DOHH2 (cell line): ENCODE measurements around the gene MFN2.

ENCODE experiments used
- H3F3A ChIP-seq: fragments of 200-600 bp; sonication (generic), shearing (Covaris generic); 2 replicates; pipeline ENCODE4 v1.6.0; 2016; ENCODE audit warnings: antibody characterized with exemption, mild to moderate bottlenecking; ENCODE audit not compliant: control insufficient read depth, insufficient read depth
- H3K27ac ChIP-seq: fragments of 200-600 bp; sonication (generic); 2 replicates; pipeline ENCODE4 v1.5.1; 2014; ENCODE audit warnings: low read depth, mild to moderate bottlenecking, low read length, moderate library complexity
- H3K27me3 ChIP-seq: fragments of 200-600 bp; sonication (generic); 2 replicates; pipeline ENCODE4 v1.6.1; 2014; ENCODE audit warnings: mild to moderate bottlenecking, low read length, mixed read lengths; ENCODE audit not compliant: control insufficient read depth
- H3K36me3 ChIP-seq: fragments of 200-600 bp; sonication (generic); 2 replicates; pipeline ENCODE4 v1.6.1; 2014; ENCODE audit warnings: mild to moderate bottlenecking, low read length, moderate library complexity, mixed read lengths; ENCODE audit not compliant: control insufficient read depth
- H3K4me1 ChIP-seq: fragments of 200-600 bp; sonication (generic); 2 replicates; pipeline ENCODE4 v1.6.1; 2014; ENCODE audit warnings: mild to moderate bottlenecking, low read length, mixed read lengths; ENCODE audit not compliant: control insufficient read depth
- H3K4me2 ChIP-seq: fragments of 200-600 bp; sonication (generic); 2 replicates; pipeline ENCODE4 v1.6.0; 2014; ENCODE audit warnings: mild to moderate bottlenecking, low read length, moderate library complexity
- H3K4me3 ChIP-seq: fragments of 200-600 bp; sonication (generic); 2 replicates; pipeline ENCODE4 v1.5.1; 2014; ENCODE audit warnings: mild to moderate bottlenecking, low read length, mixed read lengths
- H3K79me2 ChIP-seq: fragments of 200-600 bp; sonication (generic); 2 replicates; pipeline ENCODE4 v1.6.1; 2014; ENCODE audit warnings: mild to moderate bottlenecking, low read length, mixed read lengths; ENCODE audit not compliant: control insufficient read depth
- H3K9me2 ChIP-seq: fragments of 200-600 bp; sonication (generic); replicated peaks from 2 replicates; pipeline ENCODE4 v1.6.1; 2014; ENCODE audit warnings: mild to moderate bottlenecking, low read length, mixed read lengths; ENCODE audit not compliant: control insufficient read depth
- H3K9me3 ChIP-seq: fragments of 200-600 bp; sonication (generic); 2 replicates; pipeline ENCODE4 v1.6.1; 2014; ENCODE audit warnings: antibody characterized with exemption, low read length, mixed read lengths; ENCODE audit not compliant: control insufficient read depth, insufficient read depth
- H4K20me1 ChIP-seq: fragments of 200-600 bp; sonication (generic); 2 replicates; pipeline ENCODE4 v1.6.0; 2014; ENCODE audit warnings: low read depth, mild to moderate bottlenecking, antibody characterized with exemption, low read length, moderate library complexity; ENCODE audit not compliant: control insufficient read depth, insufficient read depth
- EZH2phosphoT487 ChIP-seq: fragments of 200-600 bp; sonication (generic); IDR thresholded peaks from 2 replicates; pipeline ENCODE4 v1.6.1; 2017; ENCODE audit warnings: borderline replicate concordance, mild to moderate bottlenecking, antibody characterized with exemption, low read length, moderate library complexity, mixed read lengths
- TF ChIP-seq, protein P1 (sequence below): fragments of 200-600 bp; sonication (generic); IDR thresholded peaks from one replicate; pipeline ENCODE4 v1.5.1; 2014; ENCODE audit warnings: antibody characterized with exemption, mild to moderate bottlenecking, low read depth, low read length; ENCODE audit not compliant: poor library complexity, severe bottlenecking

Gene MFN2

DNA sequence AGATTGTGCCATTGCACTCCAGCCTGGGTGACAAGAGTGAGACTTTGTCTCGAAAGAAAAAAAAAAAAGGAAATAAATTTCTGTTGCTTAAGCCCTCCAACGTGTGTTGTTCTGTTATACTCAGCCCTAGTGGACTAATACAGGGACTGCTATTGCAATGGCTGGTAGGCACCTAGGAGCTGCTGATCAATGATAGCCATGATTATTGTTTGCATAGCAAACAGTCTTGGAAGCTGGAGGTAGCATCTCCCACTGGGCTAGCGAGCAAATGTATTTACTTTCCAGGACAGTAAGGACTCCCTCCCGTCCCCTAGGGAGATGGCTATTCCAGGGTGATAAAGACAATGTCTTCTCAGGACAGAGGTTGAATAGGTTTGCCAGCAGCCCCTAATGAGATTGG, 69.4 kb downstream of the MFN2 start:
- TF ChIP-seq, protein P1, sequence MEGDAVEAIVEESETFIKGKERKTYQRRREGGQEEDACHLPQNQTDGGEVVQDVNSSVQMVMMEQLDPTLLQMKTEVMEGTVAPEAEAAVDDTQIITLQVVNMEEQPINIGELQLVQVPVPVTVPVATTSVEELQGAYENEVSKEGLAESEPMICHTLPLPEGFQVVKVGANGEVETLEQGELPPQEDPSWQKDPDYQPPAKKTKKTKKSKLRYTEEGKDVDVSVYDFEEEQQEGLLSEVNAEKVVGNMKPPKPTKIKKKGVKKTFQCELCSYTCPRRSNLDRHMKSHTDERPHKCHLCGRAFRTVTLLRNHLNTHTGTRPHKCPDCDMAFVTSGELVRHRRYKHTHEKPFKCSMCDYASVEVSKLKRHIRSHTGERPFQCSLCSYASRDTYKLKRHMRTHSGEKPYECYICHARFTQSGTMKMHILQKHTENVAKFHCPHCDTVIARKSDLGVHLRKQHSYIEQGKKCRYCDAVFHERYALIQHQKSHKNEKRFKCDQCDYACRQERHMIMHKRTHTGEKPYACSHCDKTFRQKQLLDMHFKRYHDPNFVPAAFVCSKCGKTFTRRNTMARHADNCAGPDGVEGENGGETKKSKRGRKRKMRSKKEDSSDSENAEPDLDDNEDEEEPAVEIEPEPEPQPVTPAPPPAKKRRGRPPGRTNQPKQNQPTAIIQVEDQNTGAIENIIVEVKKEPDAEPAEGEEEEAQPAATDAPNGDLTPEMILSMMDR: peak; percentile 17
- TF ChIP-seq EZH2phosphoT487: no peak
- Histone ChIP-seq H3K4me1 (peaks cover 33% of the 10 kb centered on the region), H3K36me3 (no peaks in the 10 kb centered on the region)

DNA sequence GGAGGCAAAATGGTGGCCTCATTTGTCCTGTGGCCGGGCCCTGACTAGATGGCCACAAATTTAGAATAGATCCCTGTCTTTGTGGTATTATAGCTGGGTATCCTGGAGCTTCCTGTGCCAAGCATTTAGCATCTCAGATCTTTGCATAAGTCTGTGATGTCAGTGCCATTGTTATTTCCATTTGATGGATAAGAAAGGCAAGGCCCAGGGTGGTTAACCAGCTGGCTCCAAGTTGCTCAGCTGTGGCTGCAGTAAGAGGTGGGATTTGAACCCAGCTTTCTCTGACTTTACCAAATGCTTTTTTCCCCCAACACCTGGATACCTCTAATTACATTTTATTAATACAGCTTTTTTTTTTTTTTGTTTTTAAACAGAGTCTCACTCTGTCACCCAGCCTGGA, 71.1 kb downstream of the MFN2 start:
- Histone ChIP-seq H3F3A (no peaks in the 10 kb centered on the region; the same call in 1 of the 2 replicates), H3K4me1 (peaks cover 15% of the 10 kb centered on the region), H3K4me2 (no peak overlapping the region), H3K9me2 (no peaks in the 10 kb centered on the region), H3K4me3 (no peak overlapping the region), H3K36me3 (no peaks in the 10 kb centered on the region), H3K27ac (no peak overlapping the region), H4K20me1 (no peaks in the 10 kb centered on the region), H3K79me2 (no peaks in the 10 kb centered on the region), H3K27me3 (peaks cover 47% of the 10 kb centered on the region), H3K9me3 (no peaks in the 10 kb centered on the region)
- TF ChIP-seq, protein P1: no peak
- TF ChIP-seq EZH2phosphoT487: no peak

More for the DNA sequence above, 69.4 kb downstream of the MFN2 start:
- H3K79me2 ChIP-seq: no peaks in the 10 kb centered on the region
- no peak overlapping the region for H3K27ac ChIP-seq
- H3F3A ChIP-seq: no peaks in the 10 kb centered on the region; the same call in 1 of the 2 replicates
- H3K9me2 ChIP-seq: no peaks in the 10 kb centered on the region
- H3K9me3 ChIP-seq: no peaks in the 10 kb centered on the region
- no peaks in the 10 kb centered on the region for H4K20me1 ChIP-seq
- H3K4me2 ChIP-seq: no peak overlapping the region
- H3K27me3 ChIP-seq: peaks cover 56% of the 10 kb centered on the region
- no peak overlapping the region for H3K4me3 ChIP-seq

DNA sequence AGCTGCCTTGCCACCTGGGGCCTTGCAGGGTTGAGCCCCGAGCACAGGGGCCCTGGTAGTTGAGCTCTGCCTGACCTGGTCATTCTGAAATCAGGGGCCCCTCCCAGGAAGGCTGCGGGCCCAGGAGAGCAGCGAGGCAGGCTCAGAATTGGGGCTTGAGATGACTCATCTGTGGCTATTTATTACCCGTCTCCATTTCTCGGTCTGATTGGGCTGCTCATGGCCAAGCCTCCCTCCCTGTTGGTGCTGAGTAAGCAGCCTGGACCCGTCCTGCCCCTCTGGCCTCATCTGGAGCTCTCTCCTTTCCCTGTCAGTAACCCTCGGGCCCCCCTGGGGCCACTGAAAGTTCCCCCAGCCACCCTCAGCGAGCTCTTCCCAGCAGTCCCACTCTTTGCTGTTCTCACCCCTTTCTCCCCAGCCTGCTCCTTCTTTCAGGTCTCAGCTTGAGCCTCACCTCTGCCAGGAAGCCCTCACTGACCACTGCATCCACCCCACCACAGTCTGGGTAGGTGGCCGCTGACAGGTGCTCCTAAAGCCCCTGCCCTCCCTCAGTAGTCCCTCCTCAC, 71.8 kb downstream of the MFN2 start:
- no peaks in the 10 kb centered on the region for H3K9me3 ChIP-seq
- no peak overlapping the region for H3K27ac ChIP-seq
- no peaks in the 10 kb centered on the region for H3K36me3 ChIP-seq
- no peak overlapping the region for H3K4me3 ChIP-seq
- H4K20me1 ChIP-seq: no peaks in the 10 kb centered on the region
- no peaks in the 10 kb centered on the region for H3K9me2 ChIP-seq
- H3K27me3 ChIP-seq: peaks cover 40% of the 10 kb centered on the region
- H3F3A ChIP-seq: no peaks in the 10 kb centered on the region; the same call in 1 of the 2 replicates
- no peaks in the 10 kb centered on the region for H3K79me2 ChIP-seq
- TF ChIP-seq EZH2phosphoT487: no peak
- TF ChIP-seq, protein P1: no peak
- no peak overlapping the region for H3K4me2 ChIP-seq
- H3K4me1 ChIP-seq: peaks cover 8% of the 10 kb centered on the region
